Activated naive CD4-positive, alpha-beta T cell (primary cell): ENCODE results near the gene POGZ.
"Not testable (repeated sequence)": the region's sequence is repeated elsewhere in the genome, so short reads cannot be mapped to it uniquely, and the experiment has no call there.

Source experiments
- DNase-seq, 4 experiments: peaks; one replicate each; lab custom pipeline; 2025; lab: John Stamatoyannopoulos, UW

The POGZ gene

GRCh38 chr1:151411884-151412283 is 47.4 kb downstream of the POGZ start:
- DNase-seq = no peak

DNA sequence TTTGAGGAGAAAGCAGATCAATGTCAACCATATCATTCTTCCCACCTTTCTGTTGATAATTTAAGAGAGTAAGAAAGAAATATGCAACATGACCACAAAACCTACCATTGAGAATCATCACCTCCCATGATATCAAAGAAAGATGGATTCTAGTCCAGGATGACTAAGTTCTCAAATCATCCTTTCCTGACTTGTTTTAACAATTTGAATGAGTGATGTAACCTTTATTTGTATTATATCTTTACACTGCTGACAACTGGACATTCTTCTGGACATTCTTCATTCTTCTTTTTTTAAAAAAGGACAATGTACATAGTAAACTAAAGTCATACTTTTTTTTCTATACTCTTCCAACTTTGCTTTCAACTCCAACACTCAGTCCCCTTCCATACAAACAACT is 50.4 kb downstream of the POGZ start:
- no peak for DNase-seq

- DNase-seq = no peak
Measured at GRCh38 chr1:151407304-151407703, 52.0 kb downstream of the POGZ start.

DNA sequence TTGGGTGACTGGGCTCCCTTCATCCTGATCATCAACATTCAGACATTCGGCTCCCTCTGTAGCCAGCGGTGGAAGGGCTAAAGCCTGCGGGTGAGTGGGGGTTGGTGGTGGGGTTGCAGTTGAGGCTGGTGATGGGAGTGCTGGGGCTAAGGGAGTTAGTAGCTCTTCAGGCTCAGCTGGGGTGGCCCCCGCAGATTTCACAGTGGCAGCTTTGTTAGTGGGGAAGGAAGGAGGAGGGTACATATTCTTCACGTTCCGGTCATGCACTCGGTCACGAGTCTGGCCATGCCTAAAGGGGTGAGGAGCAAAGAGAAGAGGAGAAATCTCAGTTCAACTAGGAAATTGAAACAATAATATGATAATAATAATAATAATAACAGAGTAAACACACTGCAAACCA is 53.1 kb downstream of the POGZ start:
- DNase-seq = no peak

- no peak for DNase-seq
Measured at GRCh38 chr1:151405187-151405951, 53.9 kb downstream of the POGZ start.

- no peak for DNase-seq
Measured at GRCh38 chr1:151403612-151404011, 55.7 kb downstream of the POGZ start.

GRCh38 chr1:151402764-151403163 is 56.5 kb downstream of the POGZ start:
- DNase-seq = no peak

DNA sequence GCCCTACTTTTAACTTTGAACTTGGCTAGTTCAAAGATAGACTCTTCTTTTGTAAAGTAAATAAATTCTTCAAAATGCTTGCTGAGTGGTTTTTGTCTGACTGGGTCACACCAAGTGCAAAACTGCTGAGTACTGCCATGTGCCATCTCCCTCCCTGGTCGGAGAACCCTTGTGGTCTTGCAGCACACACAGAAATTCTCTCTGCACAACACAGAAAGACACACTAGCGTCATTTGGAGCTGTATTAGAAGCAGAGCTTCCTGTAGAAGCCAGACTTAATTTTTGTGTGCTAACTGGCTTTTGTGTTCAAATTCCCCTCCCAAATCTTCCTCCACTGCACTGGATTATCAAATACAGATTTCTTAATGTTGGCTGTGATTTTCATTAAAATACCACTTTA is 57.4 kb downstream of the POGZ start:
- no peak for DNase-seq

DNA sequence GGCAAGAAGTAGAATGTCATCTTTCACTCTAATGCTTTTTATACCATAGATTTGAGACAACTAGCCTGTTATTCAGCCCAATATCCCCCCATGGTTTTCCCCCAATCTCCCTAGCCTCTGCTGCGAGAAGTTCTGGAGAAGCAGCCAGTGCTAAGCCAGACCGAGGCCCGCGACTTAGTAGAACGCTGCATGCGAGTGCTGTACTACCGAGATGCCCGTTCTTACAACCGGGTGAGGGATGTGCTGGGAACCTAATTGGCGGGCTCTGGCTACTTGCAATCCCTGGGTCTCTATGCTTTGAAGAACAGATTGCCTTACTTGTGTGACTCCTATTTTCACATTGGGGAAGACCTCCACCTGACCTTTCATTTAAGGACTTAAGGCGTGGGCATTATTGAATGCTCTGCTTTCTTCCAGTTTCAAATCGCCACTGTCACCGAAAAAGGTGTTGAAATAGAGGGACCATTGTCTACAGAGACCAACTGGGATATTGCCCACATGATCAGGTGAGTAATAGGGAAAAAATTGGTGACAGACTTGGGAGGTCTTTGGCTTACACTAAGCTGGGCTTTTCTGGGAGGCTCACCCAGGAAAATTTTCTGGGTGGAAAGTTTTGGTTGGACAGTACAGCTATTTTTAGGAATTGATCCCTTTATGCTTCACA is 58.0 kb downstream of the POGZ start:
- DNase-seq = no peak

- peak; percentile 30 to 69 (median 50) for DNase-seq
Measured at GRCh38 chr1:151399324-151400171, 59.7 kb downstream of the POGZ start, which contains the start of gene PSMB4. TSS of gene PSMB4 (plus strand) at chr1:151399573. CDS start at chr1:151399588, 15 bp downstream.

DNA sequence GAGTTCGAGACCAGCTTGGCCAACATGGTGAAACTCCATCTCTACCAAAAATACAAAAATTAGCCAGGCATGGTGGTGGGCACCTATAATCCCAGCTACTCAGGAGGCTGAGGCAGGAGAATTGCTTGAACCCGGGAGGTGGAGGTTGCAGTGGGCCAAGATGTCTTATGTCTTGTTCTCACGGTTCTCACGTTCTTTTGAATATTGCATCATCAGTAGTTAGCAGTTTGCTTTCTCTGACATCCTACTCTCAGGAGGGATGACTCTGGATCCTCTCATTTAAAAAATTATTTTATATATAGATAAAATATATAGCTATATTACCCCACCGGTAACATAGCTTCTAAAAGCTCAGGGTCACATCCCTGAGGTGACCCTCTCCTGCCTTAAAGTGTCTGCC is 63.0 kb downstream of the POGZ start:
- DNase-seq = not testable (repeated sequence)

GRCh38 chr1:151393583-151393982 is 65.7 kb downstream of the POGZ start:
- no peak for DNase-seq

GRCh38 chr1:151391079-151391563 is 68.2 kb downstream of the POGZ start:
- no peak for DNase-seq

- not testable (repeated sequence) for DNase-seq
Measured at GRCh38 chr1:151390221-151391078, 68.8 kb downstream of the POGZ start.

- DNase-seq = no peak
Measured at GRCh38 chr1:151386002-151386401, 73.3 kb downstream of the POGZ start.

- DNase-seq = no peak
Measured at GRCh38 chr1:151384584-151384983, 74.7 kb downstream of the POGZ start.

DNA sequence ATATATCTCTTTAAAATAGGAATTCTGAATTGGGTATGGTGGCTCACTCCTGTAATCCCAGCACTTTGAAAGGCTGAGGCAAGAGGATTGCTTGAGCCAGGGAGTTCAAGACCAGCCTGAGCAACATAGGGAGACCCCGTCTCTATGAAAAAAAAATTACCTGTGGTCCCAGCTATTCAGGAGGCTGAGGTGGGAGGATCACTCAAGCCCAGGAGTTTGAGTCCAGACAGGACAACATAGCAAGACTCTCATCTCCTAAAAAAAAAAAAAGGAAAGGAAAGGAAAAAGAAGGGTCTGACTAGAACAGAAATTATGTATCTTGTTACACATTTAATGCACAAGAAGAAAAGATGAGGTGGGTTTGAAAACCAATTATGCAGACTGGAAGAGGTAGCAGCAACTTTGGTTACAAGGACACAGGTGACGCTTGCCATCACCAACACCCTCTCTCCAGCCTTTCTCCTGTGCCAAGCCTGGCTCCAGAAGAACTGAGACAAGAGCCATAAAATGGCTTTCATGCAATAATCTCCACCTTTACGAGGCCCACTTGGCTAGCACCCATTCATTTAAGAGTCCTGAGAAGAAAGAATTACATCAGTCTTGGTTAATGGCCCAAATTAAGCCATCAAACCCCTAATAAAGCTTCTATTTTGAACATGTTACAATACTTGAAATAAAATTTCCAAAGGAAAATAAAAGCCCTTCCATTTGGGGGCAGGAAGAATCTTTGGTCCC is 82.0 kb downstream of the POGZ start:
- DNase-seq = no peak

GRCh38 chr1:151373196-151373595 is 86.1 kb downstream of the POGZ start:
- no peak for DNase-seq

GRCh38 chr1:151372058-151372934 is 87.0 kb downstream of the POGZ start, which contains the start of gene SELENBP1:
TSS of gene SELENBP1 (minus strand) at chr1:151372705. CDS start at chr1:151372641, 64 bp downstream.
- DNase-seq = no peak
